Measurements from ENCODE around the gene ZNF362. TPM values are rescaled to one million over a fixed set of nuclear protein-coding genes. Genes with fewer than 3 reads are reported as not detected.

Gene ZNF362
- total RNA-seq, 4 donors from 2014 or later: 20.7 to 44.1 (median 26.7) TPM

- H3K27ac ChIP-seq: no peak overlapping the region
- H3K9me3 ChIP-seq: no peaks in the 10 kb centered on the region
- H3K4me3 ChIP-seq (replicated peaks in 1 of 3): no peak overlapping the region
- TF ChIP-seq, protein P1, sequence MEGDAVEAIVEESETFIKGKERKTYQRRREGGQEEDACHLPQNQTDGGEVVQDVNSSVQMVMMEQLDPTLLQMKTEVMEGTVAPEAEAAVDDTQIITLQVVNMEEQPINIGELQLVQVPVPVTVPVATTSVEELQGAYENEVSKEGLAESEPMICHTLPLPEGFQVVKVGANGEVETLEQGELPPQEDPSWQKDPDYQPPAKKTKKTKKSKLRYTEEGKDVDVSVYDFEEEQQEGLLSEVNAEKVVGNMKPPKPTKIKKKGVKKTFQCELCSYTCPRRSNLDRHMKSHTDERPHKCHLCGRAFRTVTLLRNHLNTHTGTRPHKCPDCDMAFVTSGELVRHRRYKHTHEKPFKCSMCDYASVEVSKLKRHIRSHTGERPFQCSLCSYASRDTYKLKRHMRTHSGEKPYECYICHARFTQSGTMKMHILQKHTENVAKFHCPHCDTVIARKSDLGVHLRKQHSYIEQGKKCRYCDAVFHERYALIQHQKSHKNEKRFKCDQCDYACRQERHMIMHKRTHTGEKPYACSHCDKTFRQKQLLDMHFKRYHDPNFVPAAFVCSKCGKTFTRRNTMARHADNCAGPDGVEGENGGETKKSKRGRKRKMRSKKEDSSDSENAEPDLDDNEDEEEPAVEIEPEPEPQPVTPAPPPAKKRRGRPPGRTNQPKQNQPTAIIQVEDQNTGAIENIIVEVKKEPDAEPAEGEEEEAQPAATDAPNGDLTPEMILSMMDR (IDR thresholded peaks at IDR 0.05): no peak
- TF ChIP-seq POLR2A (IDR thresholded peaks at IDR 0.05): no peak
- intact Hi-C loops (cut with DNase I): no loop called here
- H3K36me3 ChIP-seq: peaks cover 25 to 36% of the 10 kb centered on the region in 2 donors
- DNase-seq: no peak
- peaks cover 11 to 15% of the 10 kb centered on the region in 2 donors for H3K4me1 ChIP-seq
- no peaks in the 10 kb centered on the region for H3K27me3 ChIP-seq
- 86% methylated on average over 29 to 30 of the region's 30 CpGs for WGBS, 2 donors
Observed at GRCh38 chr1:33276573-33277298, 20.4 kb downstream of the ZNF362 start.

DNA sequence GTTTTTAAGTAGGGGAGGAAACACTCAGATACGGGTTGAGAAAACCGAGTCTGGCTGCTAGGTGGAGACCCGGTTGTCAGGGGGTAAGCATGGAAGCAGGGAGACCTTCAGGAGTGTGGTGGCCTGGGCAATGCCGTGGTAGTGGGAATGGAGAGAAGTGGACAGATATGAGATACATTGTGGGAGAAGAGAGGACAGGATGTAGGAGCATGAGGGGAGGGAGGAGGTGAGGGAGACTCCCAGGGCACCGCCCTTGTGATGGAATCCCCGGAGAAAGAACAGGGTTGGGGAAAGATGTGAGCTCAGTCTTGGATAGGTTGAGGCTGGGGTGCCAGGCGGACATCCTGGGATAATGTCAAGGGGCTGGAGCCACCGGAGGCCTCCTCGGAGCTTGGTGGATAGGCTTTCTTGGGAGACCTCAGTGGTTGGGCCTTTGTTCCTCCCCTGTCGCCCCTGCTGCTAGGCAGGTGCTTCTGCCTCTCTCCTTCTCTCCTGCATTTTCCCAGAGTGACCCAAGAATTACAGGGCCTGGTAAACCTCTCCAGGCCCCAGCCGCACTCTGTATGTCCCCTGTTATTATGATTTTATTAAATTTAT, 21.3 kb downstream of the ZNF362 start:
- intact Hi-C loops (cut with DNase I): no loop called here
- WGBS, 2 donors: 88 to 91% methylated on average over 11 of the region's 11 CpGs
- H3K4me3 ChIP-seq (replicated peaks in 1 of 3): no peak overlapping the region

GRCh38 chr1:33280091-33280661, 23.9 kb downstream of the ZNF362 start:
- intact Hi-C loops (cut with DNase I): no loop called here
- H3K27ac ChIP-seq: no peak overlapping the region
- H3K4me1 ChIP-seq: no peaks in the 10 kb centered on the region
- no peak overlapping the region for H3K4me3 ChIP-seq (replicated peaks in 1 of 3)
- H3K27me3 ChIP-seq: no peaks in the 10 kb centered on the region
- peaks cover 33 to 42% of the 10 kb centered on the region in 2 donors for H3K36me3 ChIP-seq
- no peak for DNase-seq
- H3K9me3 ChIP-seq: no peaks in the 10 kb centered on the region
- TF ChIP-seq, protein P1 (IDR thresholded peaks at IDR 0.05): no peak
- no peak for TF ChIP-seq POLR2A (IDR thresholded peaks at IDR 0.05)
- 95 to 97% methylated on average over 23 to 29 of the region's 29 CpGs for WGBS, 2 donors

More for the DNA sequence above, 21.3 kb downstream of the ZNF362 start:
- Histone ChIP-seq H3K9me3 (no peaks in the 10 kb centered on the region), H3K36me3 (peaks cover 33 to 42% of the 10 kb centered on the region in 2 donors), H3K27ac (no peak overlapping the region), H3K4me1 (peaks cover 2 to 7% of the 10 kb centered on the region in 2 donors), H3K27me3 (no peaks in the 10 kb centered on the region)
- TF ChIP-seq POLR2A (IDR thresholded peaks at IDR 0.05): no peak
- TF ChIP-seq, protein P1 (IDR thresholded peaks at IDR 0.05): no peak
- no peak for DNase-seq

- WGBS, 2 donors: 96 to 97% methylated on average over 15 to 17 of the region's 17 CpGs
Observed at GRCh38 chr1:33281554-33282303, 25.4 kb downstream of the ZNF362 start.

More at GRCh38 chr1:33281554-33282303, 25.4 kb downstream of the ZNF362 start:
- Histone ChIP-seq H3K4me3 (replicated peaks in 1 of 3) (no peak overlapping the region), H3K36me3 (peaks cover 33 to 35% of the 10 kb centered on the region in 2 donors), H3K4me1 (no peaks in the 10 kb centered on the region), H3K9me3 (no peaks in the 10 kb centered on the region), H3K27ac (no peak overlapping the region), H3K27me3 (no peaks in the 10 kb centered on the region)
- intact Hi-C loops (cut with DNase I): no loop called here
- no peak for TF ChIP-seq POLR2A (IDR thresholded peaks at IDR 0.05)
- TF ChIP-seq, protein P1 (IDR thresholded peaks at IDR 0.05): no peak
- no peak for DNase-seq

Measured in thyroid gland (tissue), 4 donors.